Epidermal melanocyte (primary cell): Measurements from ENCODE around the gene RBL2.
A peak's percentile ranks its signal among the peaks of the same experiment; 100 is the strongest.

Experiments used
- DNase-seq: peaks from one replicate; pipeline ENCODE4 v3.0.0; 2011; ENCODE audit warnings: low spot score; ENCODE audit not compliant: insufficient read length

RBL2 gene

DNA sequence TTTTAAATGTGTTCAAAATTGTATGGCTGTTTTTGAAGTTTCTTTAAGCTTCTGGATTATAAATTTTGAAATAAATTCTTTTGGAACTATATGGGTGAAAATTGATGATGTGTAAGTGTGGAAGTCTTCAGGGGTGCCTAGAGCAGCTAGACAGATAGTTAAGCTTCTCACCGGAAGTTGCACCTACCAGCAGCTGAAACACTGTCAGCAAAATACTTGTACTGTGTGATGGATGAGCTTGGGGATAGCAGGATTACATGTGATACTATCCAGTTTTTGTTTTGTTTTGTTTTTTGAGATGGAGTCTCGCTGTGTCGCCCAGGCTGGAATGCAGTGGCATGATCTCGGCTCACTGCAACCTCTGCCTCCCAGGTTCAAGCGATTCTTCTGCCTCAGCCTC, 19.7 kb downstream of the RBL2 start:
- no peak for DNase-seq

DNA sequence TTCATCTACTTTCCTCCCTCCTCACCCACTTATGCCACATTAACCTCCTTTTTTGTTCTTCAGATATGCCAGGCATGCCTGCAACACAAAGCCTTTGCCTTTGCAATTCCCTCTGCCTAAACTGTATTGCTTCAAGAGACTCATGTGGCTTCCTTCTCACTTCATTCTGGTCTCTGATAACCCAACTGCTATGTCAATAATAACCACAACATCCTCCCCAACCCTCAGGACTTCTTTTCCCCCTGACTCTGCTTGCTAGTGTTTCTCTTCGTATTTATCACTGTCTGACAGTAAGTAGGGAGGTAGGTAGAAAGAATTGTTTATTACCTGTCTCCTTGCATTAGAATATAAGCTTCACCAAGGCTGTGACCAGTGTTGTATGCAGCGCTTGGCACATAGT, 22.4 kb downstream of the RBL2 start:
- no peak for DNase-seq

DNA sequence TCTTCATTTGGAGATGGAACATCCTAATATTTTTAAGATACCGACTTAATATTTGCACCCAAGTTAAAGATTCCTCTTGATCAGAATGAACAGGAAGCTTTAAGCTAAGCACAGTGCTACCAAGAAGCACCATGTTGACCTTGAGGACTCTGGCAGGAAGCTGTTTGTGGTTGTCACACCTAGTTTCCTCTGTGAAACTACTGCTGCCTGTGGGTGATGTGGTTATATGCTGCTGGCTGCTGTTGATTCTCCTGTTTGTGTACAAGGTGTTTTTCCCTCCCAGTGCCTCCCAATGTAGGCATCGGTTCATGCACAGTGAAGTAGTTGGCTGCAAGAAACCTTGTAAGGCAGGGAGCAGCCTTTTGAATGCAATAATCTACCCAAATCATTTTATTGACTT, 23.4 kb downstream of the RBL2 start:
- DNase-seq: no peak

DNA sequence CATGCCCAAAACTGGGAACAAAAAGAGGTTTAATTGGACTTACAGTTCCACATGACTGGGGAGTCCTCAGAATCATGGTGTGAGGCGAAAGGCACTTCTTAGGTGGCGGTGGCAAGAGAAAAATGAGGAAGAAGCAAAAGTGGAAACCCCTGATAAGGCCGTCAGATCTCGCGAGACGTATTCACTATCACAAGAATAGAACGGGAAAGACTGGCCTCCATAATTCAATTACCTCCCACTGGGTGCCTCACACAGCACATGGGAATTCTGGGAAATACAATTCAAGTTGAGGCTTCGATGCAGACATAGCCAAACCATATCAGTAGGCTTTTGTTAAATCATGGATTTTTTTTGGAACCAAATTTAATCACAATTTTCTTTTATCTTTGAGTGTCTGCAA, 24.4 kb downstream of the RBL2 start:
- no peak for DNase-seq

DNA sequence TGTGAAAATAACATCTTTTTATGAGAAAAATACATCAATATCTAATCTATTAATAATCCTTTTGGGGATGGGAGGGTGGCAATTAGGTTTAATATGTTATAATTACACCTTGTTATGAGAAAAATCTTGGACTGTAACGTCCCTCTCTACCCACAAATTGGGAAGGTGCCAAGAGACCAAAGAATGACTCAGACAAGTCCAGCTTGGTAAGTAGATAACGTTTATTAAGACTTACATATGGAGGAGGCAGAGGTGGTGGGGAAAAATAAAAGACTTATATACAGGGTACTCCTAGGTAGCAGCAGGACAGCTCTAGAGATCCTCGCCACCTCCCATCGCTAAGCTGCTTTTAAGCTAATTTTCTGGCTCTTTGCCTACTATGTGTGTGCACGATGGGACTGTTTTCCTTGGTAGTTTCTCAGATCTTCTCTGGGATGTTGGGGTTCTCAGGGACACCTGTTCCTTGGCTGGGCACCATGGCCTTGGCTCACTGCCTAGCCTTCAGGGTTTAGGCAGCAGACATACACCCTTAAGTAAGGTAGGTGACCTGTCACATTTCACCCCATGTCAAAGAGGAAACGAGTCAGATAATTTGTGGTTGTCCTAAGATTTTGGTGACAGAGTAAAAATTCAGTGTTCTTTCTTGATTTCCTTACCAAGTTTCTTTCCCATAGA, 31.5 kb downstream of the RBL2 start:
- no peak for DNase-seq

DNA sequence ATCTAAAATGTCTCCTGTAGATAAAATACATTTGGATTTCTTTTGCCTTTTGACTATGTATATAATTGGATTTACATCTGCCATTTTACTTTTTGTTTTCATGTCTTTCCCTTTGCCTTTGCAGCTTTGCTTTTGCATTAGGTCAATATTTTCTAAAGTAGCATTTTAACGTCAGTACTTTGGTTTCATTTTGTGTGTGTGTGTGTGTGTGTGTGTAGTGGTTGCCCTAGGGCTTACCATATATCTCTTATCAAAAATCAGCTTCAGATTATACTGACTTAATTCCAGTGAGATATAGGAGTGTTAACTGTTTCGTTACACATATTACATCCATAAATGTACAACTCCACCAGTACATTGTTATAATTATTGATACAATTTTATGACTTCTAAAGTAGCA, 42.6 kb downstream of the RBL2 start:
- no peak for DNase-seq

DNA sequence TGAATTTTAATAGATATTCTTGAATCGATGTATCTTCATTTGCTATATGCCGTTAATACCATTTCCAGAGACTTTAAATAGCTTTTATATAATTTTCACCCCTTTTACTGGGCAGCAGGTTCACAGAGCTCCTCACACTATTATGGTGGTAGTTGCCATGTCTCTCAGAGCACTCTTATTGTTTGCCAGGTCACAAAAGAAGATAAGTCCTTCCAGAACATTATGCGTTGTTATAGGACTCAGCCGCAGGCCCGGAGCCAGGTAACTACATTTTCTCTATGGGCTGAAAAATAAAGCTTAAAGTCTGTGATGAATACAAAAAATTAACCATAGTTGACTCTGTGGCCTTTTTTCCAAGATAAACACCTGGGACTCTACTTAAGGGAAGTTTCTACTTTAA, 44.7 kb downstream of the RBL2 start:
- no peak for DNase-seq

DNA sequence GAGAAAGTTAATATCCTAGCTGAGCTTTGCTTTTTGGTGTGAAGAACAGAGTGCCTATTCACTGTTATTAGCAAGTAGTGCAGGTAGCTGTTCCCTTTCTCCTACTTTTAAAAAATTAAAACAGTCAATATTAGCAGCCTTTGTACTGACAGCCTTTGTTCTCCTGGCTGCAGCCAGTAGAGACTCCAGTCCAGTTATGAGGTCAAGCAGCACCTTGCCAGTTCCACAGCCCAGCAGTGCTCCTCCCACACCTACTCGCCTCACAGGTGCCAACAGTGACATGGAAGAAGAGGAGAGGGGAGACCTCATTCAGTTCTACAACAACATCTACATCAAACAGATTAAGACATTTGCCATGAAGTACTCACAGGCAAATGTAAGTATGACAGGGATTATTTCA, 46.1 kb downstream of the RBL2 start:
- no peak for DNase-seq

DNA sequence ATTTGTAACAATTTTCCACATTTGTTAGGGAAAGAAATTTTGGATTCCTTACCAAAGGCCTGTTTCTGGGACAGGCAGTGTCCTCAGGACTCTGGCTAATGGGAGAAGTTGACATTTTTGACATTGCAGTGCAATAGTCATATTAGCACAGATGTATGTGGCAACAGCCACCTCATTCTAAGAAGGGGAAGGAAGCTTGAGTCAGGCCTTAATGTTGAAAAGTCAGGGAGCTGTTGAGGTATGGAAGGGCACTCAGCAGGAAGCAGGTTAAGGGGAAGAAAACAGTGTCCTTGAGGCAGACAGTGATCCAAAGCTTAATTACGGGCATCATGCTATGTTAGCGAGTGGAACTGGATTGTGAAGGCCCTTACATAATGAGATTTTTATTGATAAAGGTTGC, 47.9 kb downstream of the RBL2 start:
- DNase-seq: no peak

DNA sequence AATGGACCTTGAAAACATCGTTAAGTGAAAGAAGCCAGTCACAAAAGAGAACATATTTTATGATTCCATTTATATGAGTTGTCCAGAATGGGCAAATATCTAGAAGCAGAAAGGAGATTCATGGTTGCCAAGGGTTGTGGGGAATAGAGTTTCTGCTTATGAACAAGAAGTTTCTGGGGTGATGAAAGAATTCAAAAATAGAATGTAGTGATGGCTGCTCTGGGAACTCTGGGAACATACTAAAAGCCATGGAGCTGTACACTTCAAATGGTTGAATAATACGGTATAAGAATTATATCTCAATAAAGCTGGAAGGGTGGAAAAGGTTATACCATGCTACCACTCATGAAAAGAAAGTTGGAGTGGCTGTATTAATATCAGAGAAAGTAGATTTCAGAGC, 50.3 kb downstream of the RBL2 start:
- DNase-seq: no peak

DNA sequence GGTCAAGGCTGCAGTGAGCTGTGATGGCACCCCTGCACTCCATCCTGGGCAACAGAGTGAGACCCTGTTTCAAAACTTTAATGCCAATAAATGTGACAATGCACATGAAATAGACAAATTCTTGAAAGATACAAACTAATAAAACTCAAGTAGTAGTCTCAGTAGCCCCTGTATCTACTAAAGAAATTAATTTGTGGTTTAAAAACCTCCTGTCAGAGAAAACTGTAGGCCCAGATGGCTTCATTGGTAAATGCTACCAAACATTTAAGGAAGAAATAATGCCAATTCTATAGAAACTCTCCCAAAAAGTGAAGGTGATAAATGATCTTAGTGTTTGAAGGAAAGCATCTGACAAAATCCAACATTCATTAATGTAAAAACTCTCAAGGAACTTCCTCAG, 52.0 kb downstream of the RBL2 start:
- DNase-seq: no peak

DNA sequence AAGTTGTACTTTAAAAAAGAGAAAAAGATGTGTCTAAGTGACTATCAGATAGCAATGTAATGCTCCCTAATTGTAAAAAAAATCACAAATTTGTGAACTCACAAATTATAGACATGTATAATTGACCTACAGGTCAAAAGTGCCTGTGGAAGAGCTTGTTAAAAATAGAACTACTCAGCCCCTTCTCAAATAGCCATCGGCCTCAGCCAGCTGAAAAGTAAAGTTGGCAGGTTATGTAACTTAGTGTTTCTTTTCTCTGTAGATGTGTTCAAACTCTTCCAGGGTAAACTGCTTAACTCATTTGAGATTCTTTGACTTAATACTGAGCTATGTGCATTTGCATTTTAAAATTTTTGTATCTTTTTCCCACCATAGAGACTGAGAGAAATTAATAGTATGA, 55.5 kb downstream of the RBL2 start:
- DNase-seq: no peak

DNA sequence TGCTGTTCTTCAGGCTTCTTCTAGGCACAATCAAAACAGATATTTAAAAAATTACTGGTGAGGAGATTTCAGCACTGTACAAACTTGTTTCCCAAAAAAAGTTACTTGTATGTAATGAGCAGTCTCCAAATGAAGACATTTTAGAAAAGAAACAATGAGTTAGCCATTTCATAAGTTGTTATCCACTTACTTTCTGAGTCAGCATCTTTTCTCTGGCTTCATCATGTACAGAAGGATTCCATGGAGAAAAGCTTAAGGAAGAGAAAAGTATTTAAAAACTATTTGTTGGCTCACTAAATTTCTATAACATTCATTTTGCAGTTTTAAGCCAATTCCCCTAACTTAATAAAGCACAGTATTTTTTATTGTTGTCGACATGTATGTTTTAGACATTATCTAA, 58.2 kb downstream of the RBL2 start:
- no peak for DNase-seq

DNA sequence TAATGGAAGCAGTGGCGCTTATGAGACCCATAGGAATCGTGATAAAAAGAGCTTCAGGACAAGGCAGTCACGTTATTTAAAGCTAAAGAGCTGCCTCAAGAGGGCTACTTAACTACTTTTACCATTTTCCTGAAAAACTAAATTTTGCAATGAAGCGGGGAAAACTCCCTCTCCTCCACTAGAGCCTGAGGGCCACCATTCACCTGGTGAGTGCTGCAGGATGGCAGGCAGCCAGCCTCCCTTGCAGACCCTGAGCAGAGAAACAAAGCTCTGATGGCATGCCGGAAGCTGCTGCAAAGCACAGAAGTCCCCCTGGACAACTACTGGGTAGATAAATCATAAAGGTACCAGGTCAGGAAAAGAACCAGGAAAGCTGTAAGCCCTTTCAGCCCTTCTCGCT, 60.4 kb downstream of the RBL2 start:
- DNase-seq: no peak

DNA sequence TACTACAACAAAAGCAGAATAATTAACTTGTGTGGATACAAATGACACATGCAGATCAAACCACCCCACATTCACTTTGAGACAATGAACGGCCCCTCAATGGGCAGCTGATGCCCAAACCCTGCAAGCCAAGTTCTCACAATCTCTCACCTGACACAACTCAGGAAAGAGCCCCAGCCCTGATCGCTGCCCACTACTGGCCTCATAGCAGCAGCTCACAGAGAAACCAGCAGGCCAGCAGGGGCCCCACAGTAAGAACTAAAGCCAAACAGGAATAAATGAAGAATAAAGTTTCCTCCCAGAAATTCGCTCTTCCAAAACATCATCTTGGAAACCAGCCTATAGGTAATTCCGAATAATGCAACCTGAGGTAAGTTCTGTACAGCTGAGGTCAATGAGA, 61.1 kb downstream of the RBL2 start:
- DNase-seq: no peak

DNA sequence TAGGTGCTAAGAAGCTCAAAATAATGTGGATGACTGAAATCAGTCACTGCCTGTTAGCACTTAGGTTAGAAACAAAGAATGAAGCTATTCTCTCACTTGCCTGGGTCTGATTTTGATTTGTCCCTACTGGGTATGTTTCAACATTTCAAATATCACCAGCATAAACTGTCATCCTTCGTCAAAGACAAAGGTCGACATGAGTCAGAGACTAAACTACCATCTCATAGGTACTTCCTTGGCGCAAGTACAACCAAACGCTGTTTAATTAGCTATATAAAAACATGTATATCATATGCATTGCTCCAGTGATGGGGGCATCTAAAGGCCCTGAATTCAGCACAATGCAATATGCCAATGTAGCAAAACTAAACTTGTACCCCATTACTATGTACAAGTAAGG, 64.7 kb downstream of the RBL2 start:
- no peak for DNase-seq

DNA sequence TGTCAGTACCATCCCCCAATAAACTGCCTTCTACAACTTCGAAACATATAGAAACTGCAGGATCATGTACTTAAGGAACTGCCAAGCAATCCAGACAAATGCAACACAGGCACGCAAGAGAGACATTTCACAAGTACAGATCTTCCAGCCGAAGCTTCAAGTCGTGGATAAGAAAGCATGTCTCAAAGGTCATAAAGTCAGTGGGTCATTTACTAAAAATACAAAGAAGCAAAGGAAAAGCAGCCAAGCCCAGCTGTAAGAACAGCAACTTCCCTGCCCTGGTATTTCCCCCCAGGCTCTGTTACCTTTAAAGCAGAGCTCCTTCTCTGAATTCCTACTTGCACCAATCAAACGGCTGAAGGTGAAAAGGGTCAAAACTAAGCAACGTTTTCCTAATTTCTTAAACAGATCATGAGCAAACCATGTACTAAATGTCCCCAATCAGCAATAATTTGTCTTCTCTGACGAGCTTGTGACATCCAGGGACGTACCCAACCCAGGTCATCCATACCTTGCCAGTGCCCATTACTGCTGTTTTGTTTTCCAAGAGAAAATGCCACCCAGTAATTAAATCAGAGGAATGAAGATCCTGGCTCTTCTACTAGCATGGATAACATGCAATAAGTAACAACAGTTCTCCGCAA, 67.1 kb downstream of the RBL2 start:
- DNase-seq: no peak

DNA sequence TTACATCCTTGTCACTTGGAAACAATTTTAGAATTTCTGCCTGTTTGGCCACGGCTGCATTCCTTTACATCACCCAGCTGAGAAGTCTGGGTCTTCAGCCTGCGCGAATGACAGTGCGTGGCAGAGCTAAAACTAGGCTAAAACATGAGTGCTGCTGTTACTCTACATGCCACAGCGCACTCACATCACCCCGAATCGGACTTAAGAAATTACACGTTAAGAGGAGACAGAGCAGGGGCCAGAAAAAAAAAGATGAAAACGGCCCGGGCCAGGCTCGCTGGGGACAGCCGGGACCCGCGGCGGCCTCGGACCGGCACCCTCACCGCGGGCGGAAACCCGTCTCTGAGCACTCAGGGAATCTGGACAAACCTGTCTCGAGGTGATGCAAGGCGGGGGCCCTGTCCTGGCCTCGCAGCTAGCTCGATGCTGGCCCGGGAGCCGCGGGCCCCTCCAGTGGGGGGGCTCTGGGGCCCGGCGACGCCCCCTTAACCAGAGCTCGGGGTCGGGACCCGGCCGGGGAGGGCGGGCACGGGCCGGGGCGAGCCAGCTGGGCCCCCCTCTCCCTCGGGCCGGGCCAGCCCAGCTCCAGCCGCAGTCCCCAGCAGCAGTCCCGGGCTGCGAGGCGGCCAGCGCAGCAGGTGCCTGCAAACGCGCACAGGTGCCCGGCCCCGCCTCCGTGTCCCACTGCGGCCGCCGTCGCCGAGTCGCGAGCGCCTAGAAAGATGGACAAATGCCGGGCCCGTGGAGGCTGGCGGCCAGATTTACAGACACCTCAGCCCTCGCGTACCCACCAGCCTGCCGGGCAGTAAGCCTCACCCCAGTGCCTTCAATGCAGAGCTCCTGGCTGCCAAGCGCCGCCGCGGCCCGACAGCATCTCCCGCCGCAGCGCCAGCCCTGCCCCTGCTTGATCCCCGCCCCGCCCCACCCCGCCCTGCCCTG, 68.3 kb downstream of the RBL2 start, which contains the start of gene AKTIP:
Gene AKTIP, minus strand, starts transcription at position 879 of the 939 bp plus-strand sequence. CDS start 2,950 bp downstream, outside the sequence.
- DNase-seq: no peak

DNA sequence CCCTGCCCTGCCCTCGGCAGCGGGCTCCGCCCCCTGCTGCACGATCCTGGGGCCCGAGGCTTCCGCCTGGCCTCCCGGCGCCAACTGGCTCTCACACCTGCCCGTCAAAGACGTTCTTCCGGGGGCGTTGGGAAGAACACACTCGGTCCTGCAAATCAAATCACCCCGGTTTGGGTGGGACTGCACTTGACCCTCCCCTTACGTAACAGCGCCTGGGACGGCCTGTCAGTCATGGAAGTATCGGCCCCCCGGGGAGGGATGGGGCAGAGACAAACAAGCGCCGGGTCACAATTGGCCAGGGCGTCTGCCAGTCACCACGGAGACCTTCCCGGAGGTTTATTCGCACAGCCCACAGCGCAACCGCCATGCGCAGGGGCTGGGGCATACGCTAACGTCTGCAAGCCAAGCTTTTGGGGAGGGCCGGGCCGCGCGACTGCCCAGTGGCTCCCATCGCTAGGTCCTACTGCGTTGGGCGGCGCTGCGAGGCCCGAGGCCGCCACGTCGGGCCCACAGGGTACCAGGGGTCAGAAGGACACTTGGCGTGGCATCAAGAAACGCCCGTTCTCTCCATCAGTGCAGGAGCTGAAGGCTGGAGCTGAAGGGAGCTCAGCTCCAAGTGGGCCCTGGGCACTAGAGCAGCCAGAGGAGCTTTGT, 69.1 kb downstream of the RBL2 start:
- DNase-seq: peak; percentile 94

DNA sequence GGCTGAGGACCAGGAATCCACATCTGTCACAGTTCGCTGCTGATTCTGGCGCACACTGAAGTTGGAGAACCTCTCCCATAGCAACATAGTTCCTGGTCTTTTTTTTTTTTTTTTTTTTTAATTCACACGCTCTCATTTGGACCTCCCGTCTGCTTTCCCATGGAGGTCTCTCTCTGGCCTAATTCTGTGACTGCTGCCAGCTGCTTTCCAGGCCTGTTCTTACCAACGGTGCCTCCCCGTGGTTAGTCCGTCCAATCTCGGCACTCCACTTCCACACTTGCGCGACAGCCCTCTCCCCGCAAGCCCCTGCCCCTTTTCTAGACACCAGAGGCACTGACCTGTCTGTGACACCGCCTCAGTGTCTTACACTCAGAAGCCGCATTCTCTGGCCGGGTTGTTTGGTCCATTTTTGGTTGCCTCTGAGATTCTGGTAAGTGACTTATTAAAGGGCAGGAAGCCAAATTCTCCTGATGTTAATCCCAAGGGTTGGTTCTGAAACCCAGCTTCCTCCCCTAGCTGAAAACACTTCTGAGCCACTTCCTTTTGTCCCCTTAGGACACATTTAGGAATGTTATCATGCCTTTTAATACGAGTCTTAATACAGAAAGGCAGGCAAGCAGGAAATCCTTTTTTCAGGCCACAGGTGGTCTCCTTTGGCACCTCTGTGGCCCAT, 69.9 kb downstream of the RBL2 start:
- DNase-seq: no peak

DNA sequence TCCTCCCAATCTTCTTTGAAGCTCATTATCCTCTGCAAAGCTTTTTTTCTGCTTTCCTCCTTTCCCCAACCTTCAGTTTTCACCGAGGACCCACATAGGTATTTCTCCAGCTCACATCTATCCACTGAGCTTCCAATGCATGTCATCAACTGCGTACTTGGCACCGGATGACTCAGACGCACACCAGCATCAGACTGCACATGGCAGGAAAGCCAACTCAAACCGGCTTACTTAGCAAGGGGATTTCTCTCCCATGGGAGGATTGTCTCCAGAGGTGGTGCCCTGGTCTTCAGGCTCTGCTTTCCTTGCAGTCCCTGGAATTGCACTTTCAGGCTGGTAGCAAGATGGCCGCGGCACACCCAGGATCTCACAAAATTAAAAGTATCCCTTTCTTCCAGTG, 70.4 kb downstream of the RBL2 start:
- DNase-seq: no peak
